Measurements from ENCODE around the gene PRKAR2A. TPM values are rescaled to one million over a fixed set of nuclear protein-coding genes. Genes with fewer than 3 reads are reported as not detected.

The PRKAR2A gene
- total RNA-seq, 5 donors from 2014 or later (not counting 1 experiment from before 2014, with no cell fraction given), result 30.9 to 51.8 (median 49.0) TPM

DNA sequence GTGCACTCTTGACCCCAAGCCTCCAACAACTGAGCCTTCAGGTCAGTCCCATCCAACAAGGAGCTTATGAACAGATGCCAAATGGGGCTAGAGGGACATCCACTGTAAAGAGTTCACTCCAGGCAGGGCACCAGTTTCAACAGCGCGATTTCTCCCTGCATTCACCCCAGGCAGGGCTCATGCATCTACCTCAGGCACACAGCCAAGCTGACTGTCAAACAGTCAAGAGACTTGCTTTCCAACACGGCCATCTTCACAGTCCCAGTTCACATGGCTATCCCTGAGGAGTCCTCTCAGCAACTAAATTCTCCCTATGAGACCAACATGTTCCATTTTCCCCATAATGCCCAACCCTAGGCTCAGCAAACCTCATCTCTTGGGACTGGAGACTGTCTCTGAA is 33.3 kb upstream of the PRKAR2A start:
- H3K27ac ChIP-seq (ENCODE audit: low read length), result no peak overlapping the region
- no peaks in the 10 kb centered on the region for H3K27me3 ChIP-seq (replicated peaks in 1 of 2; ENCODE audit: control insufficient read depth in 2 of 2, extremely low read depth in 1 of 2, insufficient read depth in 2 of 2, low read length in 1 of 2)
- no peaks in the 10 kb centered on the region for H3K9me3 ChIP-seq
- H3K4me3 ChIP-seq (ENCODE audit: control insufficient read depth in 1 of 2, extremely low read depth in 1 of 2, low read length in 1 of 2), result no peak overlapping the region
- ChIA-PET CTCF (interaction anchor here in 1 of 2 donors (0.6 kb wide), 1 partner anchor 74 kb away, joined by 4 read pairs; no protein-coding TSS in a partner anchor), POLR2A (interaction anchor here in 1 of 2 donors (0.6 kb wide), 1 partner anchor 20 kb away, joined by 8 read pairs; no protein-coding TSS in a partner anchor)
- Mint-ChIP-seq H3K27me3 (no peaks in the 10 kb centered on the region), H3K4me3 (no peak overlapping the region), H3K9me3 (no peaks in the 10 kb centered on the region), H3K36me3 (peaks cover 21% of the 10 kb centered on the region), H3K27ac (no peak overlapping the region), H3K4me1 (peaks cover 5 to 11% (median 9%) of the 10 kb centered on the region in 3 donors)
- ATAC-seq (replicated peaks in 1 of 4), result no peak
- no peaks in the 10 kb centered on the region for H3K4me1 ChIP-seq (ENCODE audit: control insufficient read depth in 1 of 2, extremely low read depth in 1 of 2, insufficient read depth in 2 of 2, low read length in 2 of 2)
- peaks cover 7 to 48% of the 10 kb centered on the region in 2 donors for H3K36me3 ChIP-seq (ENCODE audit: control insufficient read depth in 2 of 2, extremely low read depth in 1 of 2, insufficient read depth in 1 of 2, low read length in 1 of 2)
- WGBS (ENCODE audit: insufficient coverage), result 100% methylated on average over 3 of the region's 3 CpGs
- DNase-seq, result no peak

DNA sequence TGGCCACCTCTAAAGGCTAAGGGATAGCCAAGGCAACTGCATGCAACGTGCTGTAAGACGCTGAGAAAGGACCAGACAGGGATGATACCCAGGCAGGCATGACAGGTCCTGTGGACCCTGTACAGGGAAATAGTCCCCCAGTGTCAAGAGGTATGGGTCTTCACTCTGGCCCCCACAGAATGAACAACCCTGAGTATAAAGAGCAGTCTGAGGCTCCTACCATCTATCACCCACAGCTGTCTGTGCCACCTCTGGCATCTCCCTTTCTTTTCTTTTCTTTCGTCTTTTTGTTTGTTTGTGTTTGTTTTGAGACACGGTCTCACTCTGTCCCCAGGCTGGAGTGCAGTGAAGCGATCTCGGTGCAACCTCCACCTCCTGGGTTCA is 32.3 kb upstream of the PRKAR2A start:
- no peak overlapping the region for H3K4me3 ChIP-seq (ENCODE audit: control insufficient read depth in 1 of 2, extremely low read depth in 1 of 2, low read length in 1 of 2)
- no peaks in the 10 kb centered on the region for H3K27me3 ChIP-seq (replicated peaks in 1 of 2; ENCODE audit: control insufficient read depth in 2 of 2, extremely low read depth in 1 of 2, insufficient read depth in 2 of 2, low read length in 1 of 2)
- Mint-ChIP-seq H3K27me3 (no peaks in the 10 kb centered on the region), H3K27ac (no peak overlapping the region), H3K9me3 (no peaks in the 10 kb centered on the region), H3K4me3 (no peak overlapping the region), H3K36me3 (peaks cover 17% of the 10 kb centered on the region), H3K4me1 (peaks cover 2% of the 10 kb centered on the region in 3 donors)
- no peak overlapping the region for H3K27ac ChIP-seq (ENCODE audit: low read length)
- POLR2A ChIA-PET, result no interaction called here
- DNase-seq, result no peak
- no peak for ATAC-seq (replicated peaks in 1 of 4)
- CTCF ChIA-PET, result no interaction called here
- H3K36me3 ChIP-seq (ENCODE audit: control insufficient read depth in 2 of 2, extremely low read depth in 1 of 2, insufficient read depth in 1 of 2, low read length in 1 of 2), result peaks cover 13 to 44% of the 10 kb centered on the region in 2 donors
- no peaks in the 10 kb centered on the region for H3K9me3 ChIP-seq
- 100% methylated on average over 2 of the region's 6 CpGs for WGBS (ENCODE audit: insufficient coverage)
- H3K4me1 ChIP-seq (ENCODE audit: control insufficient read depth in 1 of 2, extremely low read depth in 1 of 2, insufficient read depth in 2 of 2, low read length in 2 of 2), result no peaks in the 10 kb centered on the region

DNA sequence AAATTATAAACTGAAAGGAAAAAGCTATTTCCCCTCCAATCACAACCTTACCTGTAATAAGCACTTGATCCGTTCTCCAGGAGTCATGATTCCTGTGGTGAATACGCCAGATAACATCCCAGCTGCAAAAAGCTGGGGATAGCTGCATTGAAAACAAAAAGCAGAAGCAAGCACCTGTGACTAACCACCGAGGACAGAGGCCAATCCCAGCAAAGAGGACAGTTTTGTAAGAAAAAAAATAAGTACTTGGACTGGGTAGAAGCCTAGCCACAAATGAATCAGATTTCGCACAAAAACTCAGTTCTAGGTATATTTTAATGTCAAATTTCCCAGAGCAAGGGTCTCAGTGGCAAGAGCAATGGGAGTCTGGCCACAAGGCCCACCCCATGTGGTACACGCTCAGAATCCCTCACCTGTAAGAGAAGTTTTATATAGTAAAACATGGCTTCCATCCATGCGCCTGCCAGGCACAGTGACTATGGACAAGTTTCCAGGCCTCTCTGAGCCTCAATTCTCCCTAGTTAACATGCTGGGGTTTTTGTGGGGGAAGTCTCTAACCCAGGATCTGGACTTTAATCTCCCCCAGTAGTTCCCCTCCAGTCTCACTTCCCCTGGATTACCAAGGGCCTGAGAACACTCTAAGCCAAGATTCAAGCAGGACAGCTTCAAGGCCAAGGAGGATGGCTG is 31.8 kb upstream of the PRKAR2A start:
- Mint-ChIP-seq H3K27ac (peak overlapping the region in 1 of 2 donors; percentile 25), H3K36me3 (peaks cover 12% of the 10 kb centered on the region), H3K27me3 (no peaks in the 10 kb centered on the region), H3K9me3 (no peaks in the 10 kb centered on the region), H3K4me3 (no peak overlapping the region), H3K4me1 (peaks cover 0 to 2% (median 0%) of the 10 kb centered on the region in 3 donors)
- Histone ChIP-seq H3K4me3 (ENCODE audit: control insufficient read depth in 1 of 2, extremely low read depth in 1 of 2, low read length in 1 of 2) (no peak overlapping the region), H3K9me3 (no peaks in the 10 kb centered on the region), H3K27me3 (replicated peaks in 1 of 2; ENCODE audit: control insufficient read depth in 2 of 2, extremely low read depth in 1 of 2, insufficient read depth in 2 of 2, low read length in 1 of 2) (no peaks in the 10 kb centered on the region), H3K36me3 (ENCODE audit: control insufficient read depth in 2 of 2, extremely low read depth in 1 of 2, insufficient read depth in 1 of 2, low read length in 1 of 2) (peaks cover 13 to 40% of the 10 kb centered on the region in 2 donors), H3K4me1 (ENCODE audit: control insufficient read depth in 1 of 2, extremely low read depth in 1 of 2, insufficient read depth in 2 of 2, low read length in 2 of 2) (no peaks in the 10 kb centered on the region), H3K27ac (ENCODE audit: low read length) (no peak overlapping the region)
- WGBS (ENCODE audit: insufficient coverage), result no CpG with 5 or more reads among the region's 6 CpGs
- ChIA-PET CTCF (interaction anchor here in 1 of 2 donors (0.5 to 0.6 kb wide), 2 partner anchors 26 to 137 kb away, joined by 3 to 8 read pairs; no protein-coding TSS in a partner anchor), POLR2A (no interaction called here)
- ATAC-seq (replicated peaks in 1 of 4), result no peak
- no peak for DNase-seq

DNA sequence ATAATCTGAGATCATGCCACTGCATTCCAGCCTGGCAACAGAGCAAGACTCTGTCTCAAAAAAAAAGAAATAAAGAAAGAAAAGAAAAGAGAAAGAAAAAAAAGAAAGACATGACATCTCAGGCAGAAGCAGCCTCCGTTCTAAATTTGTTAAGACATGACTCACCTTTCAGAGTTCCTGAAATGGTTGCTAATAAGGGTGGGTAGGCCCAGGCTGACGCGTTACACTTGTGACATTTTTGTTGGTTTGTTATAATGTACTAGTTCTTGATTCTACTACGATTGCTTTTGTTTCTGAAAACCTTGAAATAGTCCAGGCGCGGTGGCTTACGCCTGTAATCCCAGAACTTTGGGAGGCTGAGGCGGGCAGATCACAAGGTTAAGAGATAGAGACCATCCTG is 30.0 kb upstream of the PRKAR2A start:
- no peak overlapping the region for H3K27ac Mint-ChIP-seq
- ChIA-PET POLR2A (no interaction called here), CTCF (no interaction called here)
- H3K36me3 Mint-ChIP-seq, result peaks cover 9% of the 10 kb centered on the region
- H3K4me3 Mint-ChIP-seq, result no peak overlapping the region
- DNase-seq (no peak), ATAC-seq (replicated peaks in 1 of 4) (no peak)
- Histone ChIP-seq H3K36me3 (ENCODE audit: control insufficient read depth in 2 of 2, extremely low read depth in 1 of 2, insufficient read depth in 1 of 2, low read length in 1 of 2) (peaks cover 13 to 28% of the 10 kb centered on the region in 2 donors), H3K9me3 (no peaks in the 10 kb centered on the region), H3K4me1 (ENCODE audit: control insufficient read depth in 1 of 2, extremely low read depth in 1 of 2, insufficient read depth in 2 of 2, low read length in 2 of 2) (no peaks in the 10 kb centered on the region), H3K4me3 (ENCODE audit: control insufficient read depth in 1 of 2, extremely low read depth in 1 of 2, low read length in 1 of 2) (no peak overlapping the region), H3K27ac (ENCODE audit: low read length) (no peak overlapping the region), H3K27me3 (replicated peaks in 1 of 2; ENCODE audit: control insufficient read depth in 2 of 2, extremely low read depth in 1 of 2, insufficient read depth in 2 of 2, low read length in 1 of 2) (no peaks in the 10 kb centered on the region)
- WGBS (ENCODE audit: insufficient coverage), result 92% methylated on average over 5 of the region's 8 CpGs
- H3K27me3 Mint-ChIP-seq, result no peaks in the 10 kb centered on the region
- peaks cover 0 to 2% (median 0%) of the 10 kb centered on the region in 3 donors for H3K4me1 Mint-ChIP-seq
- no peaks in the 10 kb centered on the region for H3K9me3 Mint-ChIP-seq

DNA sequence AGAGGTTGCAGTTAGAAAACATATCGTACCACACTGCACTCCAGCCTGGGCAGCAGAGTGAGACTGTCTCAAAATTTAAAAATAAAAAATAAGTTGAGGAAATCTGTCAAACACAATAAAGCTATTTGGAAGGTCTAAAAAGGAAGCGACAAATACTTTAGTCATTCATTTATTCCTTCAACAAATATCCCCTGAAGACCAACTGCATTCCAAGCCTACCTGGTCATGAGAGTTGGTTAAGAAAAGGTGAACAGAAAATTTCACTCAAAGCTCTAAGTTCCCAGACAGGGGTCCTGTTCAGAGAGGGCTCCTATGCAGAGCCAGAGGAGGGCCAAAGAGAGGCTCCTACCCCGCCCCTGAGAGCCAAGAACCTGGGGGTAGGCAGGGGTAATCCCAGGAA is 15.4 kb upstream of the PRKAR2A start:
- Mint-ChIP-seq H3K27me3 (no peaks in the 10 kb centered on the region), H3K36me3 (peaks cover 28% of the 10 kb centered on the region), H3K9me3 (no peaks in the 10 kb centered on the region), H3K4me1 (no peaks in the 10 kb centered on the region), H3K4me3 (no peak overlapping the region), H3K27ac (no peak overlapping the region)
- Histone ChIP-seq H3K4me1 (ENCODE audit: control insufficient read depth in 1 of 2, extremely low read depth in 1 of 2, insufficient read depth in 2 of 2, low read length in 2 of 2) (no peaks in the 10 kb centered on the region), H3K27me3 (replicated peaks in 1 of 2; ENCODE audit: control insufficient read depth in 2 of 2, extremely low read depth in 1 of 2, insufficient read depth in 2 of 2, low read length in 1 of 2) (no peaks in the 10 kb centered on the region), H3K9me3 (no peaks in the 10 kb centered on the region), H3K4me3 (ENCODE audit: control insufficient read depth in 1 of 2, extremely low read depth in 1 of 2, low read length in 1 of 2) (no peak overlapping the region), H3K36me3 (ENCODE audit: control insufficient read depth in 2 of 2, extremely low read depth in 1 of 2, insufficient read depth in 1 of 2, low read length in 1 of 2) (peaks cover 8 to 30% of the 10 kb centered on the region in 2 donors), H3K27ac (ENCODE audit: low read length) (no peak overlapping the region)
- no peak for DNase-seq
- ChIA-PET POLR2A (interaction anchor here in 1 of 2 donors (0.5 to 0.6 kb wide), 2 partner anchors 34 to 375 kb away, joined by 3 read pairs; no protein-coding TSS in a partner anchor), CTCF (interaction anchor here in 1 of 2 donors (0.6 kb wide), 1 partner anchor 1750 kb away, joined by 3 read pairs; no protein-coding TSS in a partner anchor)
- no peak for ATAC-seq (replicated peaks in 1 of 4)
- WGBS (ENCODE audit: insufficient coverage), result 100% methylated on average over 1 of the region's 3 CpGs

DNA sequence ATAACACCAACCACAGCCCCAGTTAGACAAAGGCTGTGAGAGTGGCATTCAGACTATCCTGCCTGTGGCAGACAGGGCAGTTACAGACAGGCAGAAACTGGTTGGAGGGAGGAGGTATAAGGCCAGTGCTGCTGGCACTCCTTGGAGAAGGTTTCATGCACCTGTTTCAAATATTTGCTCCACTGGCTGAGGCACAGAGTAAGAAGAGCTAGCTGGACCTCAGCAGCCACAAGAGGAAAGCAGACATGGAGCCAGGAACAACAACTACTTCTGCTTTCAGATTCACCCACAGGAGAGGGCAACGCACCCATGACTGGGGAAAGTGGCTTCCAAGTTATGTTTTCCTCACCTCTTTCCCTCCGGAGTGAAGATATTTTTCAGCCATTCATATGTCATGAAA is 11.5 kb upstream of the PRKAR2A start:
- H3K36me3 ChIP-seq (ENCODE audit: control insufficient read depth in 2 of 2, extremely low read depth in 1 of 2, insufficient read depth in 1 of 2, low read length in 1 of 2), result peaks cover 8 to 48% of the 10 kb centered on the region in 2 donors
- H3K4me1 ChIP-seq (ENCODE audit: control insufficient read depth in 1 of 2, extremely low read depth in 1 of 2, insufficient read depth in 2 of 2, low read length in 2 of 2), result no peaks in the 10 kb centered on the region
- no peaks in the 10 kb centered on the region for H3K9me3 ChIP-seq
- ChIA-PET POLR2A (no interaction called here), CTCF (no interaction called here)
- no peak overlapping the region for H3K4me3 Mint-ChIP-seq
- H3K36me3 Mint-ChIP-seq, result peaks cover 35% of the 10 kb centered on the region
- H3K4me3 ChIP-seq (ENCODE audit: control insufficient read depth in 1 of 2, extremely low read depth in 1 of 2, low read length in 1 of 2), result no peak overlapping the region
- no peak for ATAC-seq (replicated peaks in 1 of 4)
- no peaks in the 10 kb centered on the region for H3K27me3 ChIP-seq (replicated peaks in 1 of 2; ENCODE audit: control insufficient read depth in 2 of 2, extremely low read depth in 1 of 2, insufficient read depth in 2 of 2, low read length in 1 of 2)
- no peak for DNase-seq
- H3K27me3 Mint-ChIP-seq, result no peaks in the 10 kb centered on the region
- H3K27ac ChIP-seq (ENCODE audit: low read length), result no peak overlapping the region
- WGBS (ENCODE audit: insufficient coverage), result no CpG with 5 or more reads among the region's 2 CpGs
- no peak overlapping the region for H3K27ac Mint-ChIP-seq
- H3K9me3 Mint-ChIP-seq, result no peaks in the 10 kb centered on the region
- no peaks in the 10 kb centered on the region for H3K4me1 Mint-ChIP-seq
